HEK293 (cell line): Measurements from ENCODE around the gene ARHGEF28.

ENCODE experiments used
- KLF1 ChIP-seq: fragments of 450-650 bp; formaldehyde crosslinking; IDR thresholded peaks from 2 replicates; pipeline ENCODE4 v1.5.1; 2016; ENCODE audit warnings: missing biosample characterization, missing genetic modification characterization
- KLF7 ChIP-seq: fragments of 450-650 bp; formaldehyde crosslinking; IDR thresholded peaks from 2 replicates; pipeline ENCODE4 v1.5.1; 2016; ENCODE audit warnings: missing biosample characterization, missing genetic modification characterization, borderline replicate concordance
- ZNF214 ChIP-seq: fragments of 450-650 bp; formaldehyde crosslinking; IDR thresholded peaks from 2 replicates; pipeline ENCODE4 v1.5.1; 2017; ENCODE audit warnings: missing biosample characterization, mild to moderate bottlenecking, missing genetic modification characterization, borderline replicate concordance
- ZNF274 ChIP-seq, 2 experiments: fragments of 200-500 bp in 1 of 2; fragments of 450-650 bp in 1 of 2; sonication (Bioruptor generic) in 1 of 2; formaldehyde crosslinking in 1 of 2; IDR thresholded peaks; 2 replicates each; pipeline versions ENCODE4 v1.5.1 to v1.6.1; 2014 to 2016; ENCODE audit warnings: borderline replicate concordance in 1 of 2, inconsistent platforms in 1 of 2, low read length in 1 of 2, missing biosample characterization in 1 of 2, missing genetic modification characterization in 1 of 2
- ZNF324 ChIP-seq: fragments of 450-650 bp; formaldehyde crosslinking; IDR thresholded peaks from 2 replicates; pipeline ENCODE4 v1.5.1; 2016; ENCODE audit warnings: missing biosample characterization, missing genetic modification characterization
- ZNF404 ChIP-seq: fragments of 450-650 bp; formaldehyde crosslinking; IDR thresholded peaks from 2 replicates; pipeline ENCODE4 v1.5.1; 2017; ENCODE audit warnings: missing biosample characterization, missing genetic modification characterization
- ZNF660 ChIP-seq: fragments of 450-650 bp; IDR thresholded peaks from 2 replicates; pipeline ENCODE4 v1.5.1; 2018; ENCODE audit warnings: missing biosample characterization, mild to moderate bottlenecking, missing genetic modification characterization
- ZNF792 ChIP-seq: fragments of 450-650 bp; formaldehyde crosslinking; IDR thresholded peaks from 2 replicates; pipeline ENCODE4 v1.5.1; 2016; ENCODE audit warnings: missing biosample characterization, missing genetic modification characterization
- TF ChIP-seq, protein P1 (sequence below): fragments of 450-650 bp; formaldehyde crosslinking; IDR thresholded peaks from 2 replicates; pipeline ENCODE4 v1.5.1; 2016; ENCODE audit warnings: missing biosample characterization, missing genetic modification characterization
- TF ChIP-seq, protein P2 (sequence below): fragments of 450-650 bp; formaldehyde crosslinking; IDR thresholded peaks from 2 replicates; pipeline ENCODE4 v1.5.1; 2017; ENCODE audit warnings: missing biosample characterization, missing genetic modification characterization
- TF ChIP-seq, protein P3 (sequence below): fragments of 450-650 bp; formaldehyde crosslinking; IDR thresholded peaks from 2 replicates; pipeline ENCODE4 v1.5.1; 2016; ENCODE audit warnings: missing biosample characterization, missing genetic modification characterization
- TF ChIP-seq, protein P4 (sequence below): fragments of 450-650 bp; formaldehyde crosslinking; IDR thresholded peaks from 2 replicates; pipeline ENCODE4 v1.5.1; 2017; ENCODE audit warnings: missing biosample characterization, missing genetic modification characterization
- TF ChIP-seq, protein P5 (sequence below): fragments of 450-650 bp; formaldehyde crosslinking; IDR thresholded peaks from 2 replicates; pipeline ENCODE4 v1.5.1; 2016; ENCODE audit warnings: missing biosample characterization, missing genetic modification characterization
- TF ChIP-seq, protein P6 (sequence below): fragments of 450-650 bp; formaldehyde crosslinking; IDR thresholded peaks from 2 replicates; pipeline ENCODE4 v1.5.1; 2016; ENCODE audit warnings: missing biosample characterization, missing genetic modification characterization, borderline replicate concordance

DNA sequence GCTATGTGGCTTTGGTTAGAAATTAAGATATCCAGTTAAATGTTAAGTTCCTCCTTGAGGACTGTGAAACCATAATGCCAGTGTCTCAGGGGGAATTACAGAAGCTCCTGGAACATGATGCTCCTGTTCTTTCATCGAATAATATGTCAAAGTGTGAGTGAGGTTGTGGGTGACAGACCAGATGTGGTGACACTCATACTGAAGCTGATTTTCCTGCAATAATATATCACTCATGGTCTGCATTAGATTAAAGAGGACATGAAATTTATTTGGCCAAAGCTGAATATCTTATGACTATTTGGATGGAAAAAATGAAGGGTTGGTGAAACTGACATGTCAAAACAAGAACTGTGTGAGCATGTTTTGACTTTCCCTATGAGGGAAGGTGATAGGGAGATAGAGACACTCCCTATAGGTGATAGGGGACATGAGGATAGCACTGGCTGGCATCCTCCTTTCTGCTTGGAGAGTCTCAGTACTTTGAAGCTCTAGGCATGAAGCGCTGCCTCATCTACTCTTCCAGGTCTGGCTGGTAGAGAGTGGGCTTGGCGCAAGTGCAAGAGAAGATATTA, 173.5 kb downstream of the ARHGEF28 start:
- TF ChIP-seq, protein P1, sequence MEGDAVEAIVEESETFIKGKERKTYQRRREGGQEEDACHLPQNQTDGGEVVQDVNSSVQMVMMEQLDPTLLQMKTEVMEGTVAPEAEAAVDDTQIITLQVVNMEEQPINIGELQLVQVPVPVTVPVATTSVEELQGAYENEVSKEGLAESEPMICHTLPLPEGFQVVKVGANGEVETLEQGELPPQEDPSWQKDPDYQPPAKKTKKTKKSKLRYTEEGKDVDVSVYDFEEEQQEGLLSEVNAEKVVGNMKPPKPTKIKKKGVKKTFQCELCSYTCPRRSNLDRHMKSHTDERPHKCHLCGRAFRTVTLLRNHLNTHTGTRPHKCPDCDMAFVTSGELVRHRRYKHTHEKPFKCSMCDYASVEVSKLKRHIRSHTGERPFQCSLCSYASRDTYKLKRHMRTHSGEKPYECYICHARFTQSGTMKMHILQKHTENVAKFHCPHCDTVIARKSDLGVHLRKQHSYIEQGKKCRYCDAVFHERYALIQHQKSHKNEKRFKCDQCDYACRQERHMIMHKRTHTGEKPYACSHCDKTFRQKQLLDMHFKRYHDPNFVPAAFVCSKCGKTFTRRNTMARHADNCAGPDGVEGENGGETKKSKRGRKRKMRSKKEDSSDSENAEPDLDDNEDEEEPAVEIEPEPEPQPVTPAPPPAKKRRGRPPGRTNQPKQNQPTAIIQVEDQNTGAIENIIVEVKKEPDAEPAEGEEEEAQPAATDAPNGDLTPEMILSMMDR (tag by site-specific recombination): no peak
- TF ChIP-seq, protein P2, sequence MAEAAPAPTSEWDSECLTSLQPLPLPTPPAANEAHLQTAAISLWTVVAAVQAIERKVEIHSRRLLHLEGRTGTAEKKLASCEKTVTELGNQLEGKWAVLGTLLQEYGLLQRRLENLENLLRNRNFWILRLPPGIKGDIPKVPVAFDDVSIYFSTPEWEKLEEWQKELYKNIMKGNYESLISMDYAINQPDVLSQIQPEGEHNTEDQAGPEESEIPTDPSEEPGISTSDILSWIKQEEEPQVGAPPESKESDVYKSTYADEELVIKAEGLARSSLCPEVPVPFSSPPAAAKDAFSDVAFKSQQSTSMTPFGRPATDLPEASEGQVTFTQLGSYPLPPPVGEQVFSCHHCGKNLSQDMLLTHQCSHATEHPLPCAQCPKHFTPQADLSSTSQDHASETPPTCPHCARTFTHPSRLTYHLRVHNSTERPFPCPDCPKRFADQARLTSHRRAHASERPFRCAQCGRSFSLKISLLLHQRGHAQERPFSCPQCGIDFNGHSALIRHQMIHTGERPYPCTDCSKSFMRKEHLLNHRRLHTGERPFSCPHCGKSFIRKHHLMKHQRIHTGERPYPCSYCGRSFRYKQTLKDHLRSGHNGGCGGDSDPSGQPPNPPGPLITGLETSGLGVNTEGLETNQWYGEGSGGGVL (tag by site-specific recombination): no peak
- TF ChIP-seq, protein P3, sequence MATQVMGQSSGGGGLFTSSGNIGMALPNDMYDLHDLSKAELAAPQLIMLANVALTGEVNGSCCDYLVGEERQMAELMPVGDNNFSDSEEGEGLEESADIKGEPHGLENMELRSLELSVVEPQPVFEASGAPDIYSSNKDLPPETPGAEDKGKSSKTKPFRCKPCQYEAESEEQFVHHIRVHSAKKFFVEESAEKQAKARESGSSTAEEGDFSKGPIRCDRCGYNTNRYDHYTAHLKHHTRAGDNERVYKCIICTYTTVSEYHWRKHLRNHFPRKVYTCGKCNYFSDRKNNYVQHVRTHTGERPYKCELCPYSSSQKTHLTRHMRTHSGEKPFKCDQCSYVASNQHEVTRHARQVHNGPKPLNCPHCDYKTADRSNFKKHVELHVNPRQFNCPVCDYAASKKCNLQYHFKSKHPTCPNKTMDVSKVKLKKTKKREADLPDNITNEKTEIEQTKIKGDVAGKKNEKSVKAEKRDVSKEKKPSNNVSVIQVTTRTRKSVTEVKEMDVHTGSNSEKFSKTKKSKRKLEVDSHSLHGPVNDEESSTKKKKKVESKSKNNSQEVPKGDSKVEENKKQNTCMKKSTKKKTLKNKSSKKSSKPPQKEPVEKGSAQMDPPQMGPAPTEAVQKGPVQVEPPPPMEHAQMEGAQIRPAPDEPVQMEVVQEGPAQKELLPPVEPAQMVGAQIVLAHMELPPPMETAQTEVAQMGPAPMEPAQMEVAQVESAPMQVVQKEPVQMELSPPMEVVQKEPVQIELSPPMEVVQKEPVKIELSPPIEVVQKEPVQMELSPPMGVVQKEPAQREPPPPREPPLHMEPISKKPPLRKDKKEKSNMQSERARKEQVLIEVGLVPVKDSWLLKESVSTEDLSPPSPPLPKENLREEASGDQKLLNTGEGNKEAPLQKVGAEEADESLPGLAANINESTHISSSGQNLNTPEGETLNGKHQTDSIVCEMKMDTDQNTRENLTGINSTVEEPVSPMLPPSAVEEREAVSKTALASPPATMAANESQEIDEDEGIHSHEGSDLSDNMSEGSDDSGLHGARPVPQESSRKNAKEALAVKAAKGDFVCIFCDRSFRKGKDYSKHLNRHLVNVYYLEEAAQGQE: no peak
- TF ChIP-seq ZNF660 (tag by site-specific recombination) (no peak), KLF7 (tag by site-specific recombination) (no peak), KLF1 (tag by site-specific recombination) (no peak), ZNF792 (tag by site-specific recombination) (no peak), ZNF274 (IDR thresholded peaks at IDR 0.05; ENCODE audit: low read length) (no peak), ZNF274 (tag by site-specific recombination; IDR thresholded peaks at IDR 0.05; ENCODE audit: borderline replicate concordance) (no peak), ZNF324 (tag by site-specific recombination) (no peak), ZNF404 (tag by site-specific recombination) (no peak), ZNF214 (tag by site-specific recombination) (no peak)
- TF ChIP-seq, protein P4, sequence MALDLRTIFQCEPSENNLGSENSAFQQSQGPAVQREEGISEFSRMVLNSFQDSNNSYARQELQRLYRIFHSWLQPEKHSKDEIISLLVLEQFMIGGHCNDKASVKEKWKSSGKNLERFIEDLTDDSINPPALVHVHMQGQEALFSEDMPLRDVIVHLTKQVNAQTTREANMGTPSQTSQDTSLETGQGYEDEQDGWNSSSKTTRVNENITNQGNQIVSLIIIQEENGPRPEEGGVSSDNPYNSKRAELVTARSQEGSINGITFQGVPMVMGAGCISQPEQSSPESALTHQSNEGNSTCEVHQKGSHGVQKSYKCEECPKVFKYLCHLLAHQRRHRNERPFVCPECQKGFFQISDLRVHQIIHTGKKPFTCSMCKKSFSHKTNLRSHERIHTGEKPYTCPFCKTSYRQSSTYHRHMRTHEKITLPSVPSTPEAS (tag by site-specific recombination): no peak
- TF ChIP-seq, protein P5, sequence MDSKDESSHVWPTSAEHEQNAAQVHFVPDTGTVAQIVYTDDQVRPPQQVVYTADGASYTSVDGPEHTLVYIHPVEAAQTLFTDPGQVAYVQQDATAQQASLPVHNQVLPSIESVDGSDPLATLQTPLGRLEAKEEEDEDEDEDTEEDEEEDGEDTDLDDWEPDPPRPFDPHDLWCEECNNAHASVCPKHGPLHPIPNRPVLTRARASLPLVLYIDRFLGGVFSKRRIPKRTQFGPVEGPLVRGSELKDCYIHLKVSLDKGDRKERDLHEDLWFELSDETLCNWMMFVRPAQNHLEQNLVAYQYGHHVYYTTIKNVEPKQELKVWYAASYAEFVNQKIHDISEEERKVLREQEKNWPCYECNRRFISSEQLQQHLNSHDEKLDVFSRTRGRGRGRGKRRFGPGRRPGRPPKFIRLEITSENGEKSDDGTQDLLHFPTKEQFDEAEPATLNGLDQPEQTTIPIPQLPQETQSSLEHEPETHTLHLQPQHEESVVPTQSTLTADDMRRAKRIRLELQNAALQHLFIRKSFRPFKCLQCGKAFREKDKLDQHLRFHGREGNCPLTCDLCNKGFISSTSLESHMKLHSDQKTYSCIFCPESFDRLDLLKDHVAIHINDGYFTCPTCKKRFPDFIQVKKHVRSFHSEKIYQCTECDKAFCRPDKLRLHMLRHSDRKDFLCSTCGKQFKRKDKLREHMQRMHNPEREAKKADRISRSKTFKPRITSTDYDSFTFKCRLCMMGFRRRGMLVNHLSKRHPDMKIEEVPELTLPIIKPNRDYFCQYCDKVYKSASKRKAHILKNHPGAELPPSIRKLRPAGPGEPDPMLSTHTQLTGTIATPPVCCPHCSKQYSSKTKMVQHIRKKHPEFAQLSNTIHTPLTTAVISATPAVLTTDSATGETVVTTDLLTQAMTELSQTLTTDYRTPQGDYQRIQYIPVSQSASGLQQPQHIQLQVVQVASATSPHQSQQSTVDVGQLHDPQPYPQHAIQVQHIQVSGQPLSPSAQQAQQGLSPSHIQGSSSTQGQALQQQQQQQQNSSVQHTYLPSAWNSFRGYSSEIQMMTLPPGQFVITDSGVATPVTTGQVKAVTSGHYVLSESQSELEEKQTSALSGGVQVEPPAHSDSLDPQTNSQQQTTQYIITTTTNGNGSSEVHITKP: no peak
- TF ChIP-seq, protein P6, sequence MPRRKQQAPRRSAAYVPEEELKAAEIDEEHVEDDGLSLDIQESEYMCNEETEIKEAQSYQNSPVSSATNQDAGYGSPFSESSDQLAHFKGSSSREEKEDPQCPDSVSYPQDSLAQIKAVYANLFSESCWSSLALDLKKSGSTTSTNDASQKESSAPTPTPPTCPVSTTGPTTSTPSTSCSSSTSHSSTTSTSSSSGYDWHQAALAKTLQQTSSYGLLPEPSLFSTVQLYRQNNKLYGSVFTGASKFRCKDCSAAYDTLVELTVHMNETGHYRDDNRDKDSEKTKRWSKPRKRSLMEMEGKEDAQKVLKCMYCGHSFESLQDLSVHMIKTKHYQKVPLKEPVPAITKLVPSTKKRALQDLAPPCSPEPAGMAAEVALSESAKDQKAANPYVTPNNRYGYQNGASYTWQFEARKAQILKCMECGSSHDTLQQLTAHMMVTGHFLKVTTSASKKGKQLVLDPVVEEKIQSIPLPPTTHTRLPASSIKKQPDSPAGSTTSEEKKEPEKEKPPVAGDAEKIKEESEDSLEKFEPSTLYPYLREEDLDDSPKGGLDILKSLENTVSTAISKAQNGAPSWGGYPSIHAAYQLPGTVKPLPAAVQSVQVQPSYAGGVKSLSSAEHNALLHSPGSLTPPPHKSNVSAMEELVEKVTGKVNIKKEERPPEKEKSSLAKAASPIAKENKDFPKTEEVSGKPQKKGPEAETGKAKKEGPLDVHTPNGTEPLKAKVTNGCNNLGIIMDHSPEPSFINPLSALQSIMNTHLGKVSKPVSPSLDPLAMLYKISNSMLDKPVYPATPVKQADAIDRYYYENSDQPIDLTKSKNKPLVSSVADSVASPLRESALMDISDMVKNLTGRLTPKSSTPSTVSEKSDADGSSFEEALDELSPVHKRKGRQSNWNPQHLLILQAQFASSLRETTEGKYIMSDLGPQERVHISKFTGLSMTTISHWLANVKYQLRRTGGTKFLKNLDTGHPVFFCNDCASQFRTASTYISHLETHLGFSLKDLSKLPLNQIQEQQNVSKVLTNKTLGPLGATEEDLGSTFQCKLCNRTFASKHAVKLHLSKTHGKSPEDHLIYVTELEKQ: no peak
